HG03045 (cell line): ENCODE results near the gene BTNL8.
"Not testable (repeated sequence)": the region's sequence is repeated elsewhere in the genome, so short reads cannot be mapped to it uniquely, and the experiment has no call there.

Experiments used
- ATAC-seq: cut with Tn5 transposase; IDR thresholded peaks from one replicate; pipeline ENCODE4 v1.9.1; 2021; ENCODE audit warnings: mild to moderate bottlenecking, moderate library complexity; ENCODE audit not compliant: unreplicated experiment

The BTNL8 gene

DNA sequence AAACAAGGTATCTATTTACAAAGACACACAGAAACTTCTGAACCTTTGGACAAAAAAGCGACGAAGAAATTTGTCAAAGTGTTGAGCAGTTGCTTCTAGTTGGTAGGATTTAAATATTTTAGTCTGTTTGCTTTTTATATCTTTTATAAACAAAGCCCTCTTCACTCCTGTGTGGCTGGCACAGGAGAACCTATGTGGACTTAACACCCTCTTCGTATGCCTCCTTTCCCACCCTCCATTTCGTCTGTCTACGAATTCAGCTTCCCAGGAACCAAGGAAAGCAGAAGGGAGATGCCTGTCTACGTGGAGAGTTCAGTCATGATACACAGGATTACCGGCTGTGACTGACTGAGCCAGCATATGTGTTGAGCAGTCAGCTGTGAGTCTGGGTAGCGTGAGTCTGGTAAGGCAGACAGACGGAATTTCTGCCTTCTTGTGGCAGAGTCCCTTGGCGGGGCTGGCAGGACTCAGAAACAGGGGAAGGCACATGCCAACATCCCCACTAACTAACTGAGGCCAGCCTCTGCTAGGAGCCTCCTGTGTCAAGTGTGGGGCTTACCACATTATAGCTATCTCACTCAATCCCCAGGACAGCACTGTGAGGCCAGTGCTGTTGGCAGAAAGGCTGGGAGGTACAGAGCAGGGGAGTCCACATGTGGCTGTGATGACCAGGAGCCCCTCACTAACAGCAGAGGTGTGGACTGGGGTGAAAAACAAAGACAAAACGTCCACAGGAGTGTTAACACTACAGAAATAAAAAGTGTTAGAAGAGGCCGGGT, 24.0 kb upstream of the BTNL8 start:
- no peak for ATAC-seq

GRCh38 chr5:180875860-180876426, 23.0 kb upstream of the BTNL8 start:
- ATAC-seq: no peak

DNA sequence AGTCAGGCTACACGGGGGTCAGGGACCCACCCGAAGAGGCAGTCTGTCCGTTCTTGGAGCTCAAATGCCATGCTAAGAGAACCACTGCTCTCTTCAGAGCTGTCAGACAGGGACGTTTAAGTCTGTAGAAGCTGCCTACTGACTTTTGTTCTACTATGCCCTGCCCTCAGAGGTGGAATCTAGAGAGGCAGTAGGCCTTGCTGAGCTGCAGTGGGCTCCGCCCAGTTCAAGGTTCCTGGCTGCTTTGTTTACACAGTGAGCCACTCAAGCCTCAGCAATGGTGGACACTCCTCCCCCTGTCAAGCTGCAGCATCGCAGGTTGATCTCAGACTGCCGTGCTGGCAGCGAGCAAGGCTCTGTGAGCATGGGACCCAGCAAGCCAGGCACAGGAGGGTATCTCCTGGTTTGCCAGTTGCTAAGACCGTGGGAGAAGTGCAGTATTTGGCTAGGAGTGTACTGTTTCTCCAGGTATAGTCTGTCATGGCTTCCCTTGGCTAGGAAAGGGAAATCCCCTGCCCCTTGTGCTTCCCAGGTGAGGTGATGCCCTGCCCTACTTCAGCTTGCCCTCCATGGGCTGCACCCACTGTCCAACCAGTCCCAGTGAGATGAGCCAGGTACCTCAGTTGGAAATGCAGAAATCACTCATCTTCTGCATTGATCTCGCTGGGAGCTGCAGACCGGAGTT, 13.0 kb upstream of the BTNL8 start:
- not testable (repeated sequence) for ATAC-seq

DNA sequence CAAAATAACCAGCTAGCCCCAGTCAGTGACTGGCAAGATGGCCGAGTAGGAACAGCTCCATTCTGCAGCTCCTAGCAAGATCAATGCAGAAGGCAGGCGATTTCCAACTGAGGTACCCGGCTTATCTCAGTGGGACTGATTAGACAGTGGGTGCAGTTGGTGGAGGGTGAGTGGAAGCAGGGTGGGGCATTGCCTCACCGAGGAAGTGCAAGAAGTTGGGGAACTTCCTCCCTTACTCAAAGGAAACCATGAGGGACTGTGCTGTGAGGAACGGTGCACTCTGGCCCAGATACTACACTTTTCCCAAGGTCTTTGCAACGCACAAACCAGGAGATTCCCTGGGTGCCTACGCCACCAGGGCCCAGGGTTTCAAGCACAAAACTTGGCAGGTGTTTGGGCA, 9.6 kb upstream of the BTNL8 start:
- ATAC-seq: no peak

GRCh38 chr5:180895330-180895729, 3.6 kb upstream of the BTNL8 start:
- ATAC-seq: not testable (repeated sequence)

GRCh38 chr5:180900178-180900577, 1.2 kb downstream of the BTNL8 start:
- ATAC-seq: no peak

DNA sequence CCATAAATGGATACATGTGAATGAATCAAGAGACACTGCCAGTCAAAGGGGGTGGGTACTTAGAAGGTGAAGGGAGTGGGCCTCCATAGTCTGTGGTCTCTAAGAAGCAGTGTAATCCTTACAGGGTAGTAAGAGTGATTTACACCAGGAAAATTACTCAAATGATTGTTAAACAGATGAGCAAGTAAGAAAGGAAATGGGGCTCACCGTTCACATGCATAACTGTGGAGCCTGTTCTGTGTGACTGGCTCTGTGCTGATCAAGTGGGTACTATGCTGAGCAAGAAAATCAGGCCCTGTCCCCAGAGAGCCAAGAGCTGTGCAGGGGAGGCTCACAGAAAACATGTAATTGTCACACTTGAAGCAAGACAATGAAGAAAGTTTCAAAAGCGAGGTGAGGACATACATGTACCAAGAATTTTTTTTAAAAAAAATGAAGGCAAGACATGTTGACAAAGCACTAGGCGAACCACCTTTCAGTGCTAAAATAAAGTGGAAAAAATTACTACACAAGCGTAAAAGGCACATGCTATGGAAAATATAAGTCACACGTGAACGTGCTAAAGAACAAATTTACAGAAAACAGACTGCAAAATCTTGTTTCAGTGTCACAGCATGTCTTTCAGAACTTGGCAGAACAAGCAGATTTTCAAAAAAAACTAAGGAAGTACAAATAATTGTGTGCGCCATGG, 2.5 kb downstream of the BTNL8 start:
- ATAC-seq: no peak

DNA sequence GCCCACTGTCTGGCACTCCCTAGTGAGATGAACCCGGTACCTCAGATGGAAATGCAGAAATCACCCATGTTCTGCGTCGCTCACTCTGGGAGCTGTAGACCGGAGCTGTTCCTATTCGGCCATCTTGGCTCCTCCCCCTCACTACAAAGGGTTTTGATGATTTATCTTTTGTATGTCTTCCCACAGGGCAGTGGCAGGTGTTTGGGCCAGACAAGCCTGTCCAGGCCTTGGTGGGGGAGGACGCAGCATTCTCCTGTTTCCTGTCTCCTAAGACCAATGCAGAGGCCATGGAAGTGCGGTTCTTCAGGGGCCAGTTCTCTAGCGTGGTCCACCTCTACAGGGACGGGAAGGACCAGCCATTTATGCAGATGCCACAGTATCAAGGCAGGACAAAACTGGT, 9.4 kb downstream of the BTNL8 start:
- ATAC-seq: no peak

DNA sequence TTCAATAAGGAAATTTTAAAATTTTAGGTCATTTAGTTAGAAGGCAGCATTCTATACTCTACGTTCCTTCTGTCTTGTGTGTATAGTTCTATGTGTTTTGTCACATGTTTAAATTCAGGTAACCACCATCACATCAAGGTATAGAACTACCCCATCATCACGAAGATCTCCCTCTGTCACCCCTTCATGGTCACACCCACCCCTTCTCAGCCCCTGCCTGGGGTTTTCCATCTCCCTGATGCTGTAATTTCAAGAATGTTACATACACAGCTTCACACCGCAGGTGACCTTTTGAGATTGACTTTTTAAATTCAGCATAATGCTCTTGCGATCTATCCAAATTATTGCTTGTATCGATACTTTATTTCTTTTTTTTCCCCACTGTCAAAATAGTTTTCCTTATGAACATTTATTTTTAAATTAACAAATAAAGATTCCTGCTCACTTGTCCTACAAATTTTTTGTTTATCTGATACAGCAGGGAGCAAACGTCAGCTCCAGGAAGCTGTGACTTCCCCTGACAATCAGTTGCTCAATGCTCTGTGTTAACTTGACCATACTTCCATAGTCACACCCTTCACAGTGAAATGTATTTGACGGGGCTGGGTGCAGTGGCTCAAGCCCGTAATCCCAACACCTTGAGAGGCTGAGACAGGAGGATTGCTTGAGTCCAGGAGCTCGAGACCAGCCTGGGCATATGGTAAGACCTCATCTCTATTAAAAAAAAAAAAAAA, 10.2 kb downstream of the BTNL8 start:
- ATAC-seq: no peak

DNA sequence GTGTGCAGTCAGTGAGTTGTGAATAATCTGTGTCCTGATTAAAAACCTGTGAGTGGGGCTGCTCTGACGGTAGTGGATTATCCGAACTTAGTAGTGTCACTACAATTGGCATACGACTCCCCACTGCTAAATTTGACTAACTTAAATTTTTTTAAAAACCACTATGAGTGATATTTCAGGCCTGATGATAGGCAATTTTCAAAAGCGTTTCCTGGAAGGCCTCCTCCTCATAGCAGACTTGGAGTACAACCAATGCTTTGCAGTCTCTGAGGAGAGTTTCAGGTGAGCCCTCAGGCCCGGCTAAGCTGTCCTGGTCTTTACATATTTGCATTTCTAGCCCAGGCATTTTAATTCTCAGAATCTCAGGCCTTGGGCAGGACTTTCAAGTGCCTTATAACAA, 10.8 kb downstream of the BTNL8 start:
- no peak for ATAC-seq

- no peak for ATAC-seq
These were observed 11.2 kb downstream of the BTNL8 start for GRCh38 chr5:180910182-180910581.

DNA sequence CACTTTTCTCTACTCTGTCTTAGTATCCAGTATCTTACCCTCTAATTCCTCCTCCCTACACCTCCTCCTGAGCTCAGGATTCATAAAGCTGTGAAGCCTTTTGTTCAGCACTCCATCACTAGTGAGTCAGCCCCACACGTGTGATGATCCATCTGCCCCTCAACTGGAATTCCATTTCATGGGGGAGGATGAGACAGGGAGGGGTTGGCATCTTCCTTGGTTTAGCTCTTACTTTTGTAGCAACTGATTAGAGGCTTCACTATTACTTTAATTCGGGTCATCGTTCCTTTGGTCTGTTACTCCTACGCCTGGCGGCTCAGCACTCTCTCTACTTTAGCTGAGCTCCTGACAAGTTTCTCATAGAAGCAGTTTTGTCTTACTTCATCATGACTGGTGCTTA, 11.8 kb downstream of the BTNL8 start:
- ATAC-seq: no peak

DNA sequence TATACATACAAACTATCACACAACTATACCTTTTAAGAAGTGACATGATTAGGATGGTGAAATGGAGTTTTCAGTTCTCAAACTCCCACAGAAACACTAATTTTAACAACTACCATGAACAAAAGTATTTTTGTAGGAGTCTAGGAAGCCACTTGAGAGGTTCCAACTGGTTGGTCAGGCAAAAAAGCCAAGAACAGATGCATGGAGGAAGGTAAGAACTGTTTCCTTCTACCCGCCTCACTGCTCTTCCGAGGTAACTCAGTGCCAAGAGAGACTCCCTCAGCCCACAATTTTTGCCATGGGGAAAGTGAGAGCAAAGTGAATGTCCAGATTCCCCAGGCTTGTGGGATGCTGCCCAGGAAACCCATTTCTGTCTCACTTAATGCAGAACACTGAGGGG, 15.7 kb downstream of the BTNL8 start:
- no peak for ATAC-seq

- no peak for ATAC-seq
These were observed 17.0 kb downstream of the BTNL8 start for GRCh38 chr5:180915924-180916323.

DNA sequence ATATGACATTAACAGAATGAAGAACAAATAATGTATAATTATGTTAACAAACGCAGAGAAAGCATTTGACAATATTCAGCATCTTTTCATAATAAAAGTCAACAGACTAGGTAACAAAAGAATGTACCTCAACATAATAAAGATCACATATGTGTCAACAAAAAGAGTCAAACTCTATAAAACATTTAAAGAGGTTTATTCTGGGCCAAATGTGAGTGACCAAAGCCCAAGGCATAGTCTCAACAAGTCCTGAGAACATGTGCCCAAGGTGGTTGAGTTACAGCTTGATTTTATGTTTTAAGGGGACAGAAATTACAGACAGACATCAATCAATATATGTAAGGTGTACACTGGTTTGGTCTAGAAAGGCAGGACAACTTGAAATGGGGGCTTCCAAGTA, 19.4 kb downstream of the BTNL8 start:
- no peak for ATAC-seq

GRCh38 chr5:180920710-180921109, 21.8 kb downstream of the BTNL8 start:
- ATAC-seq: no peak

- no peak for ATAC-seq
These were observed 24.0 kb downstream of the BTNL8 start for GRCh38 chr5:180922932-180923331.

DNA sequence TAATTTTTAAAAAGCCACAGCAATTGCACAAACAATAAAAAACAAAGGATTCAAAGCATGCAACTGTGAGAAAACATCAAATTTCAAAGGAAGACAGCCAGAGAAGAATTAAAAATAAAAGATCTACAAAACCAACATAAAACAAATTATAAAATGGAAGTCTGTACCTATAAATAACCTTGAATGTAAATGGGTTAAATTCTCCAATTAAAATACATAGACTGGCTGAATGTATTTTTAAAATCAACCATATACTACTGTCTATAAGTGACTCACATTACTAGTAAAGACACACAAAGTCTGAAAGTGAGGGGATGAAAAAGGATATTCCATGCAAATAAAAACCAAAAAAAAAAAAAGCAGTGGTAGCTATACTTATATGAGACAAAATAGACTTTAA, 33.7 kb downstream of the BTNL8 start:
- no peak for ATAC-seq

GRCh38 chr5:180935203-180935602, 36.2 kb downstream of the BTNL8 start:
- ATAC-seq: no peak

DNA sequence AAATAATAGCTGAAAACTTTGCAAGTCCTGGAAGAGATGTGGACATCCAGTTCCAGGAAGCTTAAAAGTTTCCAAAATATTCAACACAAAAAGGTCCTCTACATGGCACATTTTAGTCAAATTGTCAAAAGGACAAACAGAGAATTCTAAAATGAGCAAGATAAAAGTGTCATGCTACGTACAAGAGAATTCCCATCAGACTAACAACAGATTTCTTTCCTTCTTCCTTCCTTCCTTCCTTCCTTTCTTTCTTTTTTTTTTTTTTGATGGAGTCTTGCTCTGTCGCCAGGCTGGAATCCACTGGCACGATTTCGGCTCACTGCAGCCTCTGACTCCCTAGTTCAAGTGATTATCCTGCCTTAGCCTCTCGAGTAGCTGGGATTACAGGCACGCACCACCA, 39.3 kb downstream of the BTNL8 start:
- ATAC-seq: no peak
